Activated CD4-positive, alpha-beta T cell treated with anti-CD3 and anti-CD28 coated beads, Interleukin-2, amount 50 U/mL, for 48 hours (primary cell): ENCODE data around the gene TSPEAR.
"Not testable (repeated sequence)": the region's sequence is repeated elsewhere in the genome, so short reads cannot be mapped to it uniquely, and the experiment has no call there.

Source experiments
- DNase-seq, 2 experiments: peaks; one replicate each; pipeline ENCODE4 v3.0.0-alpha.2; 2020

The TSPEAR gene

DNA sequence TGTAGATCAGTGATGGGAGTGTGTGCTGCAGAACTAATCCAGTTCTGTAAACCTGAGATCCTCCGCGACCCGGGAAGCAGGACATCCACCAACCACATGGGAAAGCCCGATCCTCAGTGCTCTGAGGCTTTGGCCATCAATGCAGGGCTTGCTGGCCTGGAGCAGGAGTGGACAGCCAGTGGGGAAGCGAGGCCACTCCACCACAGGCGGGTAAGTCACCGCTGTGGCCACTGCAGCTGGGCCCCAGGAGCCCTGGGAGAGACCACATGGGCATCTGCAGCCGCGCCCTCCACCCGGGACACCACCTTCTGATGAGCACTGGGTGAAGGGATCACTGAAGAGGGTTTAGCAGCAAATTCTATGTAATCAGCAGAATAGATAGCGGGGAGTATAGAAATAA lies 30.2 kb downstream of the TSPEAR start:
- DNase-seq = no peak

DNA sequence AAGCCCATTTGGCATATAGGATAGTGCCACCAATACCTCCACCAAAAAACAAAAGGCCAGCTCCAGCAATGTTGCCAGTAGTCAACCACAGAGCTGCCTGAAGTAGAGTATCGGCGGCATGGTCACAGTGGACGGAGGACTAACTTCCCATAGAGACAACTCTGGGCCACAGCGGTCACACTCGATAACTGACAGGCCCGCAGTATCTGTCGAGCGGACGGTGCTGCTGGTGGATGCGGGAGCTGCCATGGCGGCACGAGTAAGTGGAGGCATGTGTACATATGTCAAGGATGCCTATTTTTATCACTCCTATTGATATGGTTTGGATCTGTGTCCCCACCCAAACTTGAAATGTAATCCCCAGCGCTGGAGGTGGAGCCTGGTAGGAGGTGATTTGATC lies 33.5 kb downstream of the TSPEAR start:
- no peak for DNase-seq

DNA sequence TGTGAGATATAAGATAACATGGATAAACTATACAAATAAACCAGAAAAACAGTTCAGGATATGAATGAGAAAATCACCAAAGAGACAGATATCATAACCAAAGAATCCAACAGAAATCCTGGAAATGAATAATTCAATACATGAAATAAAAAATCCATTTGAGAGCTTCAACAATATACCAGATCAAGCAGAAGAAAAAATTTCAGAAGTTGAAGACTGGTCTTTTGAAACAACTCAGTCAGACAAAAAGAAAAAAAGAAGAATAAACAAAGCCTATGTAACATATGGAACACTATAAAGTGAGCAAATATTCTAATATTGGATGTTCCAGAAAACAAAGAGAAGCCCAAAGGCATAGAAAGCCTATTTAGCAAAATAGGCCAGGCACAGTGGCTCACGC lies 39.5 kb downstream of the TSPEAR start:
- no peak for DNase-seq

DNA sequence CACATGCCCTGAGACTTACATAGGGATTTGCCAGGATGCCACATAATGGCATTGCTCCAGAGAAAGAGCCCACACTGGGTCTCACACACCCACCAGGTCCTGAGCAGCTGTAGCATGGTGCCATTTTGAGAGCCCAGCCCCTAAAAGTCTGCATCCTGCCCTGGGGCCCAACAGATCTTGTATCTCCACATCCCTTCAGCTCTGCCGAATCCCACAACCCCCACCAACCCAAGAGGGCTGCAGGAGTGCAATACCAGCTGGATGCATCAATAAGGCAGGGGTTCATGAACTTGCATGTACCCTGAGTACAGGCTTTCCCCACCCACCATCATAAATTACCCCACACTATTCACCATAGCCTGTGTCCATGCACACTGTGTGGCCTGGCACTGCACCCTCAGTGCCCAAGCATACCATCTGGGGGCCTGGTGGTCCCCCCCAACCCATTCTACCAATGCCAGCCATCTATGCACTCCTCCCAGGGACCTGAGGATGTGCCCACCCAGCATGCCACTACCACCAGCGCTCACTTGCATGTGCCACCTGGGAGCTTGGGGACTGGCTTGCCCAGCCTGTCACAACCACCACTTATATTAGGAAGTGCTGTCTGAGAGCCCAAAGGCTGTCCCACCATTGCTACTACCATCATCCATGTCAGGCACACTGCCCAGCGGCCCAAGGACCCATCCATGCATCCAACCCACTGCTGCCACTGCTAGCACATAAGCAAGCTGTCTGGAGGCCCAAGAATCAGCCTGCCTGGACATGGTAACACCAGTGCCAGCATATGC lies 40.5 kb downstream of the TSPEAR start:
- no peak for DNase-seq

DNA sequence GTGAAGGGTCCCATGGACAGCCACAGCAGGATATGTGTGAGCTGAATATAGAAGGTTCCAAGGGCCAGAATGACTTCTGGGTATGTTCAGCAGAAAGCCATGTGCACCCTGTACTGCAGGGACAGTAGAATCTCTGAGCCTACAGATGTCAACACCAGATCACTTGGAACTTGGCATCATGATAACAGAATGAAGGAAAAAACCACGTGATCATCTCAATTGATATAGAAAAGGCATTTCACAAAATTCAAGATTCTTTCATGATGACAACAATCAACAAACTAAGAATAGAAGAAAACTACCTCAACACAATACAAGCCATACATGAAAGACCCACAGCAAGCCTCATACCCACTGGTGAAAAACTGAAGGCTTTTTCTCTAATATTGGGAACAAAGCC lies 43.8 kb downstream of the TSPEAR start:
- DNase-seq = no peak

DNA sequence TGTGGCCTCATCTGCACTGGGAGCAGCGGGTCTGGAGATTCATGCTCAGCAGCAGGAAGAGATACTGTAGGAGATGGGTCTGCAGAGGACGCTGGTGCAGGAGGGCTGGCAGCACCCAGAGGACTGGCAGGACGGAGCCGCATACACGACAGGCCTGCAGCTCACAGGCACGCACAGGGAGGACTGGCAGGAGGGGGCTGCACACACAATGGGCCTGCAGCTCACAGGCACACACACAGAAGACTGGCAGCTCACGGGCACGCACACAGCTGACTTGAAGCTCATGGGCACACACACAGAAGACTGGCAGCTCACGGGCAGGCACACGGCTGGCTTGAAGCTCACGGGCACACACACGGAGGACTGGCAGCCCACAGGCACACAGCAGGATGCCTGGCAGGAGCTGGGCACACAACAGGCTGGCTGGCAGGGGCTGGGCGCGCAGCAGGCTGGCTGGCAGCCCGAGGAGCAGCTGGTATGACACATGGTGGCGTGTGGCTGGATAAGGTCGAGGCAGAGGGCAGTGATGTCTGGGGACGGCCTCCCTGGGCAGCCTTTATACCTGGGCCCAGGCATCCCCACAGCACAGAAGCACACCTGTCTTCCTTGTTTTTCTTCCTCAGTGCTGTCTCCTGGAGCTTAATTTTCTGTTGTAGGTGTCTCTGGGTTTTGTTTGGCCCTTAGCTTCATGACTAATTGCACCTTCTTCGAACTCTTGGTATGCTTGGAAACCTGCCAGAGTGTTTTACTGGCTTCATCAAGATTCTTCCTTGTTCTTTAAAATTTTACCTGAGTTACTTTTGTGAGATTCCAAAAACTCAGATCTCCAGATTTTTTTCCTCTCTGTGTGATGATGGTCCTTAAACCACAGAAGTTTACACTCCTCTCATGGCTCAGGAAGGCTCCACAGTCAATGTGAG lies 44.7 kb downstream of the TSPEAR start, which contains the start of gene KRTAP12-2:
TSS of gene KRTAP12-2 (minus strand) at position 527 of the 920 bp plus-strand sequence. CDS start at position 486, 41 bp downstream.
- no peak for DNase-seq

DNA sequence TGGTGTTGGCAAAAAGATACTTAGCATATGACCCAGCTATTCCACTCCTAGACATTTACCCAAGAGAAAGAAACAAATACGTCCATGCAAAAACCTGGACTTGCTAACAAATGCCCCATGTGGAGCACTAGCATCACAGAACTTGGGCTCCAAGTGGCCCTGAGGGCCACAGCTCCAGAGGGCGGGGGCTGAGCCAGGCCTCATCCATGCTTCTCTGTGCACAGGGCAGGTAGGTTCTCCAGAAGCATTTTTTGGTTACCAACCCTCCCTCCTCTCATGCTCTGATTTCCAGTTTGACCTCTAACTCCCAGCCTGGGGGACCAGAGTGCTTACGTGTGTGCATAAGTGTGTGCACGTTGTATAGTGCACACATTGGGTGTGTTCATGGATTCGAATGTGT lies 46.7 kb downstream of the TSPEAR start:
- DNase-seq = no peak

DNA sequence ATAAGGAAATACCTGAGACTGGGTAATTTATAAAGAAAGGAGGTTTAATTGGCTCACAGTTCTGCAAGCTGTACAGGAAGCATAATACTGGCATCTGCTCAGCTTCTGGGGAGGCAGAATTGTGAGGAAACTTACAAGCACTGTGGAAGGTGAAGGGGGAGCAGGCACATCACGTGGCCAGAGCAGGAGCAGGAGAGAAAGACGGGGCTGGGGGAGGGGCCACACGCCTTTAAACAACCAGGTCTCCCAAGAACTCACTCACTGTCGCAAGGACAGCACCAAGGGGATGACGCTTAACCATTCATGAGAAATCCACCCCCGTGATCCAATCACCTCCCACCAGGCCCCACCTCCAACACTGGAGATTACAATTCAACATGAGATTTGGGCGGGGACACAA lies 49.8 kb downstream of the TSPEAR start:
- DNase-seq = not testable (repeated sequence)

DNA sequence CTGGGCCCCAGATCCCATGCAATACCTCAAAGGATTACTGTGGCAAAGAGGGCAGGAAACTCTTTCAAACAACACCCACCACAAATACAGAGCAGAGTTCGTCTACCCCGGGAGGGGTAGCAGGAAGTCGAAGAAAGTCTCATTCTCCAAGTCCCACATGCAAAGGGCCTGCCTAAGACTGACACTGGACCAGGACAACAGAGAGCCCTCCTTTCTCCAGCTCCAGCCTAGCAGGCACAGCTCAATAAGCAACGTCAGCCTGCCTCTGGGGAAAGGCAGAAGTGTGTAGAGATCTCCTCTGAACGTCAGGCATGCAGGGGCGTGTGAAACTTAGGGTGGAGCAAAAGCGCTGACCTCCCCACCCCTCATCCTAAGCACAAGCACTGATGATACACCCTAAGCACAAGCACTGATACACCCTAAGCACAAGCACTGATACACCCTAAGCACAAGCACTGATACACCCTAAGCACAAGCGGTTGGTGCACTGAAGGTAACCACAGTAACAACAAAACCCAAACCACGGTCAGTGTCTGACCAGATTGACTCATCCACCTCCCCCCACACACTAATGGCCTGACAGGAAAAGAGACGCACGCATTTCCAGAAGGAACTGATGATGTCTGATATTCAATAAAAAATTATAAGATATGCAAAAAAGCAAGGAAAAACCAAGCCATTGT lies 52.3 kb downstream of the TSPEAR start:
- DNase-seq = peak in 1 of 2 experiments; percentile 19

DNA sequence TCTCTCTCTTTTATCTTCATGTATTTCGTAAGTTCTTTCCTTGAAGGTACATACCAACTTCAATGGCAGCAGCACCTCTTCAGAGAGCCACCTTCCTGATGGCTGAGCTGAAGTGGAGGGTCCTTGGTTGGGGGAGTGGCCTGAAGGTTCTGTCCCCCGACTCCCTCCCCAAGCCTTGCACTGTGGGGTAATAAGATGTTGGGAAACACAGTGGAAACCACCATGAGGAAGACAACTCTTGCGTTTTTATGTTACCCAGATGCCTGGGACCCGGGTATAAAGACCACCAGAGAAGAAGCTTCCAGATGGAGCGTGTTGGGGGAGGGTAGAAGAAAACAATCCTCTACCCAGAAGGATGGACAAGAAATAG lies 52.8 kb downstream of the TSPEAR start:
- no peak for DNase-seq

DNA sequence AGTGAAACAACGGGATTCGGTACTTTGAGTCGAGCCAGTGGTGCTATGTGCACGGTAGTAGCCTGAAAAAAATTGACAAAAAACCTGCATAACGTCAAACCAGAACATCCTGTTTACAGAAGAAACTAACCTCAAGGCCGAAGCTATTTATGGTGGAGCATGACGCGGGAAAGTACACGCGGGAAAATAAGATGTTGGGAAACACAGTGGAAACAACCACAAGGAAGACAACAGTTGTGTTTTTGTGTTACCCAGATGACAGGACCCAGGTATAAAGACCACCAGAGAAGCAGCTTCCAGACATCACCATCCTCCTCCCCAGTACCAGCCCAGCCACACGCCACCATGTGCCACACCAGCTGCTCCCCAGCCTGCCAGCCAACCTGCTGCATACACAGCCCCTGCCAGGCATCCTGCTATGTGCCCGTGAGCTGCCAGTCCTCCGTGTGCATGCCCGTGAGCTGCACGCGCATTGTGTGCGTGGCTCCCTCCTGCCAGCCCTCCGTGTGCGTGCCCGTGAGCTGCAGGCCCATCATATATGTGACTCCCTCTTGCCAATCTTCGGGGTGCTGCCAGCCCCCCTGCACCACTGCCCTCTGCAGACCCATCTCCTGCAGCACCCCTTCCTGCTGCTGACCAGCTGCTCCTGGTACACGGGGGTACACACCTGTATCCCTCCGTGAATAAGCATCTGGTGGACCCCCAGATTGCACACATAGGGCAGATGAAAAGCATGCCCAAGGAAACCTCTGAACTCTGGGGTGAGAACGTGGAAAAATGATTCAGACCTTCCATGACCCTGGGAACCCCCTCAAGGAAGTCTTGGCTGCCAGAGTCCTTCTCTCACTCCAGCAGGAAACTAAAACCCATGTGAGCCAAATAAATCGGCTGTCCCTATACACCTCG lies 53.5 kb downstream of the TSPEAR start, which contains the start of gene KRTAP12-3:
TSS of gene KRTAP12-3 (plus strand) at position 298 of the 906 bp plus-strand sequence. CDS start at position 346, 48 bp downstream.
- peak in 1 of 2 experiments; percentile 21 for DNase-seq

DNA sequence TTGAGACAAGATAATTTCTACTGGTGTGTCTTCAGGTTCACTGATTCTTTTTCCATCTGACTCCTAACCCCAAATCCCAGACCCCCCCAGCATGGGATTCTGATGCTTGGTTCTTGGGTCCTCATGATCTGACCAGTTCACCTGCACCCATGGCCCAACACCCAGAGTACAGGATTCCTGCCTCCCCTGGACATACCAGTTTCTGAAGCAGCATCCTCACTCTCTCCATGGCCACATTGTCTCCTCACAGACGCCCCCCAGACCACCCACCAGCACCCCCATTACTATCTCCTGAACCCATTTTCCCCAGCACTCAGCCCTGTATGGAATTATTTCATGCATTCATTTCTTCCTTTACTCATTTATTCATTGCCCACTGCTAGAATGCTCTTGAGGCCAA lies 54.5 kb downstream of the TSPEAR start:
- no peak for DNase-seq

DNA sequence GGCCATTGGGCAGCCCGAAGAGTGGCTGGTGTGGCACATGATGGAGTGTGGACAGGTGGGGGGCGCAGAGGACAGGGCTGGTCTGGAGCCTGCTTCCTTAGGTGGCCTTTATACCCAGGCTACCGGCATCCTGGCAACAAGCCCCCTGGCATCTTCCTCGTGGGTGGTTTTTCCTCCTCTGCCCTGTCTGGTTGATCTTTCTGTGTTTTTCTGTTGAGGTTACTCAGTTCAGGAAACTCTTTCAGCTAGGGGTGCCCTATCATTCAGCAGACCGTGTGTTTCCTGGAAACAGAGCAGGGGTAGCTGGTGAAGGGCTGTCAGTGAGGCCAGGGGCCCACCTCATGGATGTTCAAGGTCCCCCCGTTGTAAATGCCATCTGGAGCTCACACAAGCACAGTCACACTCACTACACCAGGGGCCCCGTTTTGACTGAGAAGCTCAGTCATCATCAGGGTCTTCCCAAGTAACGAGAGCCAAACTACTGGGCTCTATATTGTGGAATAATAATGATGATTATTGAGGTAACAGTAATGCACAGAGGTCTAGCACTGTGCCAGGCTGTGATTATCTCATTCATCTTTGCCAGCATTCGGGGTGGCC lies 56.7 kb downstream of the TSPEAR start, which contains the start of gene KRTAP12-4:
TSS of gene KRTAP12-4 (minus strand) at position 84 of the 600 bp plus-strand sequence. CDS start at position 39, 45 bp downstream.
- DNase-seq = no peak

DNA sequence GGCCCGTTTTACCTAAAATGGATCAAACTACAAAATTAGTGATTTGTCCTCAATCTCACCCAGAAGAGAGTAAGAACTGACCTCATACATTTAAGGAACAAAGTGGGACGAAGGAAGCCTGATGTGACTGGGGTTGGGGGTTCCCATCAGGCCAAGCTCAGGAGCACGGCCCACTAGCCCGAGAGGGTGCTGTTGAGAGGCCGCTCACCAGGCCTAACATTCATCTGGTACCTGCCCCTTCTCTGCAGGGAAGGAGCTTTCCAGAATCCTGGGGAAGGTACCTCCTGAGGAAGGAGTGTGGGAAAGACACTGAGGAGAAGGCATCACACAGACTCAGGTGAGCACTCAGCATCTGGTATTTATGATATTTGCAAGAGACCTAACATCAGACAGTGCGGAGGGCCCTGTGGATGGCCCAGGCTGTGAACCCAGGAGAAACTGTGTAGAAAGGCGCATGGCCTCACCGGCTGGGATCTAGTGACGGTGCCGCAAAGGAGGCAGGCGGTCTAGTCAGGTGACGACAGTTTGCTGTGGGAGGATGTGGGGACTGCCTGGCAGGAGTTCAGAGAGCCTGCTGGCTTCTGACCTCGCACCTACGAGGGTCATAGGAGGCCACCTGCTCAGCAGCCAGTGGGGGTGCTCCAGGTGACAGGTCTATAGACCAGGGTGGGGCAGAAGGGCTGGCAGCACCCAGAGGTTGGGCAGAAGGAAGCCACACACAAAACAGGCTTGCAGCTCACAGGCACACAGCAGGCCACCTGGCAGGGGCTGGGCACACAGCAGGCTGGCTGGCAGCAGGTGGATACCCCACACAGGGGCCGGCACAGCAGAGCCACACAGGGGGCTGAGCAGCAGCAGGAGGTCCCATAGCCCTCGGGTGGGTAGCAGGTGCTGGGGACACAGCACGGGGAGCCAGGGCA lies 57.5 kb downstream of the TSPEAR start:
- DNase-seq = no peak

DNA sequence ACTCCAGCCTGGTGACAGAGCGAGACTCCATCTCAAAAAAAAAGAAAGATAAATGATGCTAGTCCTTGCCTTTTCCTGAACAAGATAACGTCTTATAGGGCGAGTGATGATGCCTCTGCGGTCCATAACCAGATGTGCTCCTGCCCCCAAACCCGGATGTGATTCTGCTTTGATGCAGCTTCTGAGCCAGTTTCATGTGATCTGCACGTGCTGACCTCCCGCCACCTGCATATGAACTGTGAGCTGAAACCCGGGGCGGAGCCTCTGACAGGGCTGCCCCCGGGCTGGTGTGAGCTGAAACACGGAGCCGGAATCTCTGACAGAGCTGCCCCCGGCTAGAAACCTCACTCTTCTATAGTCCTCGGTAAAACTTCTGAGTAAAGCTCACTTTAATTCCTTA lies 58.2 kb downstream of the TSPEAR start:
- no peak for DNase-seq

DNA sequence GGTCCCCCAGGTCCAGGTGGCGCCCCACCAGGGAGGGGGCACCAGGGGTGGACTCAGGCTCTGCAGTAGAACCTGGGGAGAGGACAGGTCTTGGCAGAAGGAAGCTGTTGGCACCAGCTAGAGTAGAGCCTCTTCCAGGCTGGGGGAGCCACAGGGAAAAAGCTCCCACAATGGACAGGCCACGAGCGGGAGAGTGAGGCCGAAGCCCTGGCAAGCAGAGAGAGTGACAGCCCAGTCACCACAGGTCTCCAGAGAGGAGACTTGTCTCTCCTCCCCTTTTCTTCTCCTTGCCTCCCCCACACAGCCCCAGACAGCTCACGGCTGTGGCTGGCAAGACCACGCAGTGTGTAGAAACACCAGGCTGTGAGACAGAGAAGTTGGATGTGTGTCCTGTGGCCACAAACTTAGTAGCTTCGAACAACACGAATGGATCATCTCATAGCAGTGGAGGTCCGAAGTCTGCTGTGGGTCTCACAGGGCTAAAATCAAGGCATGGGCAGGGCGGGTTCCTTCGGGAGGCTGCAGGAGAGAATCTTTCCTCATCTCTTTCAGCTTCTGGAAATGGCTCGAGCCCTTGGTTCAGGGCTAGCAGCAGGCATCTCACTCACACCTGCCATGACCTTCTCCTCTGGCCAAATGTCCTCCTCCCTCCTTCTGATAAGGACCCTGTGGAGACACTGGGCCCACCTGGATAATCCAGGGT lies 60.2 kb downstream of the TSPEAR start:
- DNase-seq = no peak

DNA sequence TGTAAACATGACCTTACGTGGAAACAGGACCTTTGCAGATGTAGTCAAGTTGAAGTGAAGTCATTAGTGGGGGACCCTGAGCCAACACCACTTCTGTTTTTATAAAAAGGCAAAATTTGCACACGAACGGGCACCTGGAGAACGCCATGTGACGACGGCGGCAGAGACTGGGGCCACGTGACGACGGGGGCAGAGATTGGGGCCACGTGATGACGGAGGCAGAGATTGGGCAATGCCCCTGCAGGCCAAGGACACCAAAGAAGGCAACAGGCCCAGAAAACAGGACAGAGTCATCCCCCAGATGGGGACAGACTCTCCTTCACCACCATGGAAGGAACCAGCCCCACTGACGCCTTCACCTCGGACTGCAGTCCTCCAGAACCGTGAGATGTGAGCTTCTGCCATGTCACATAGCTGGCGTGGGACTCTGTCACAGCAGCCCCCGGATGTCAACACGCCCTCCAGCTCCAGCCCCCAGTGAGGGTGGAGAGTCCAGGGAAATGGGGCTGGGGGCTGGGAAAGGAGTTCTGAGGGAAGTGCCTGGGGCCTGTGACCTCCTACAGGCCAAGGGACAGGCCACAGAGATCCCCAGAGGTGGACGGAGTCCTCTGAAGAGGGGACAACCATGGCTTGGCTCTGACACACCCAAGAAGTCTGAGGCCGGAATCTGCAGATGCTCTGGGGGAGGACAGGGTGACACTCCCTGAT lies 61.0 kb downstream of the TSPEAR start:
- no peak for DNase-seq

DNA sequence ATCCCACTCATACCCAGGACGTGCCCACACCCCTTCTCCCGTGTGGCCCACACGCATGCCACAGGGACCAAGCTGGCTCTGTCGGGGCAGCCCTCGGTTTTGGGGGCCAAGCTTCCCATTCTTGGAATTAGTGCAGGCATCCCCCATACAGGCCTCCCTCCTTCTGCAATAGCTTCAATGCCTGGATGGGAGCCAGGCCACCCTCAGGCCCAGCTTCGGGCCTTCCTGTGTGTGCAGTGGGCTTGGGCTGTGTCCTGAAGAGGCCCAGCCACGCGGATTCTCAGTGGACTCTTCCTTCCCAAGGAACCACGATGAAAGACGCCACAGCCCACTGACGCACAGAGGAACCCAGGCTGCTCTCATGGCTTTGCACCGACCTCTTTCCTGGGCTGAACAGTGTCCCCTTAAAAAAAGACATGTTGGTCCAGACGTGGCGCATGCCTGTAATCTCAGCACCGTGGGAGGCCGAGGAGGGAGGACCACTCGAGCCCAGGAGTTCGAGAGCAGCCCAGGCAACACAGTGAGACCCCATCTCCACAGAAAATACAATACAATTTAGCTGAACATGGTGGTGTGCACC lies 61.8 kb downstream of the TSPEAR start:
- no peak for DNase-seq
